GM19455 (cell line): ENCODE results near the gene CHI3L1.

Source experiments
- ATAC-seq: cut with Tn5 transposase; IDR thresholded peaks from one replicate; pipeline ENCODE4 v1.9.1; 2021; ENCODE audit not compliant: unreplicated experiment

Gene CHI3L1

DNA sequence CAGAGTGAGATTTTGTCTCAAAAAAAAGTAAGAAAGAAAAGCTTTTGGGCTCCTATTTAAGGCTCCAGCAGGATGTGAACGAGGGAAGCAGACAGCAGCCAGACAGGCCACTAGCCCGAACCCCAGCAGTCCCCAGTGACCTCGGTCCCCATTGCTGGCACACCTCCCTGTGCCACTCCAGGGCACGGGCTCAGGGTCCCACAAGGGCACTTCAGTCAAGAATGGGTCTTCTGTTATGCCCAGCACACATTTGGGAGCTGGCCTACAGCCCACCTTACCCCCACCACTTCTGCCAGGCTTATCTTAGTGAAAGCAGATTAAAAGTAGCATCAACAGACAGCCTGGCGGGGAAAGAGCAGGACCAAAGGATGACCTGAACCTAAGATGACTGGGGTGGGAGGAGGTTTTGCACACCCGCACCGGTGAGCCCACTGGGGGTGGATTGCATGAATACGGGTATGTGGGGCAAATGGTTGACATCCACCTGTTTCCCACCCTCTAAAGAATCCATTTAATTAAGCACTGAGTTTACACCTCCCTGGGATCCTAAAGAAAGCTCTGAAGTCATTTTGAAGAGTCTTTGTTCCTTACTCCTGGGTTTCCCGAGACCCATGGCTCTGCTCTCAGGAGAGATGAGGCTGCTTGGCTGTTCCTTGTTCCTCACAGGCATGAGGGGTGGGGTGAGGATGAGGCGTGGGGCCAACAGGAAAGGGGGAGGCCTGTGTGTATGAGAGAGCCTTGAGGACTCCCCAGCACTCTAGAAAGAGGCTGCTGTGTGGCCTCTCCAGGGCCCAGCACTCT, 4.7 kb downstream of the CHI3L1 start:
- ATAC-seq: no peak

DNA sequence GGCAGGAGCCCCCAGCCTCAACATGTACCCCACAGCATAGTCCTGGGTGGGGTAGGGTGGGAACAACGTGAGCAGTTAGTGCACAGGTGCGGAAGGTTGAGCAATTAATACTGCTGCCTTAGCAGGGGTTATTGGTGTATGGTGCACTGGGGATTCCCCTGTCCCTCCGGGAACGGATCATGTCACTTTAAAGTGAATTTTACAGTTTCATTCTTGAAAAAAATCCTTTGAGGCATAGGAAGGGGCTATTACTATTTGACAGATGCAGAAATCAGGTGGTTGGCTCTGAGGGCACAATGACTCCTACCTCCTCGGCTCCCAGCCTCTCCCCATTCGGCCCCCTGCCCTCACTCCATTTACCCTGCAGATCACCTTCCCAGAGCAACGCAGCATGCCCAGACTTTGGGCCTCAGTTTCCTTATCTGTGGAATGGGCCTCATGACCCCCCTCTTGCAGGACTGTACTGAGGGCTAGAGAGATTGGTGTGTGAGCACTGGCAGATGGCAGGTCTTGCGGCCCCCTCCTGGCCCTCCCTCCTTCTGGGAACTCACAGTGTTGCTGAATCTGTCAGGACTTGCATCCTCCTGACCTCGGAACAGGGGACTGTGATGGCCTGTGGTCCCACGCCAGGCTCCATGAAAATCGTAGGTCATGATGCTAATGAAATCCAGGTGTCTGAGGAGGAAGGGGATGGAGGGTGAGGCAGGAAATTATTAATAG, 5.7 kb downstream of the CHI3L1 start:
- no peak for ATAC-seq

DNA sequence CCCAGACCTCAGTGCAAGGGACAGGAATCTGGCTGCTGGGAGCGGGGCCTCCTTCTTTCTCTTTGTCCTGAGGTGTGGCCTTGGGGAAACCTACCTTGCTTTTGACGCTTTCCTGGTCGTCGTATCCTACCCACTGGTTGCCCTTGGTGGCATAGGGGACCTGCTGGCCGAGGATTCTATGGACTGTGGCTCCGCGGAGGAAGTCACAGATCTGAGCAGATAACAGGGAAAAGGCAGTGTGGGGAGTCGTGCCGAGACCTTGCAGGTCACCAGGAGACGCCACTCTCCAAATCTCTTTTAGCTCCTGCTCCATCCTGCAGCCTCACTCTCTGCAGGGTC, 6.9 kb downstream of the CHI3L1 start:
- no peak for ATAC-seq

DNA sequence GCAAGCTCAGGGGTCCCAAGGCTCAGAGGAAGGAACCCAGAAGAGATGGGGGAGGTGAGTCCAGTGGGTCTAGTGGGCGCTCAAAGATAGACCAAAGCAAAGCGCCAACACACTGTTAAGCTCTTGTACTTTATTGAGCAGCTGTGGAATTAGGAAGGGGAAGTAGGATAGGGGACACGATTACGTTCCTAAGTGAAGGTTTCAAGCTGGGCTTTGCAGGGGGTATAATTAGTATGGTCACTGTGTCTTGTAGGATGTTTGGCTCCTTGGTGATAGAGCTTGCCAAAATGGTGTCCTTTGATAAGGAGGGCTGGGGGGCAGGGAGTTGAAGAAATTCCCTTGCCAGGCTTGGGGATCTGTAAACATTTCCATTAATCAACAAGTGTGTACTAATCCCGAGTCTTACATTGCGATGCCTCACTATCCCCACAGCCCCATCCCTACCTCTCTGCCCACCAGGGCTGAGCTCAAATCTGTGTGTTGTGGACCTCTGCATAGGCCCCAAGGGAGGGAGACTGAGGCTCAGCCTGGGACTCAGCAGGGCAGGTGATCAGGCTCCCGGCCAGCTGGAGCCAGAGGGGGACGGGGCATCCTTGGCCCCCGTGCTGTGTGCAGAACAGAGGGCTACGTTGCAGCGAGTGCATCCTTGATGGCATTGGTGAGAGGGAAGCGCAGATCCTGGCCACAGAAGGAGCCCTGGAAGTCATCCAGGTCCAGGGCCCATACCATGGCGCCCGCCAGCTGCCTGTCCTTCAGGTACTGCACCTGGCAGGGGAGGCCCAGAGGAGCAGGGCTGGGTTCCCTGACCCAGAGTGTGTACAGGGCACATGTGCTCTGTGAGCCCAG, 7.5 kb downstream of the CHI3L1 start:
- no peak for ATAC-seq

DNA sequence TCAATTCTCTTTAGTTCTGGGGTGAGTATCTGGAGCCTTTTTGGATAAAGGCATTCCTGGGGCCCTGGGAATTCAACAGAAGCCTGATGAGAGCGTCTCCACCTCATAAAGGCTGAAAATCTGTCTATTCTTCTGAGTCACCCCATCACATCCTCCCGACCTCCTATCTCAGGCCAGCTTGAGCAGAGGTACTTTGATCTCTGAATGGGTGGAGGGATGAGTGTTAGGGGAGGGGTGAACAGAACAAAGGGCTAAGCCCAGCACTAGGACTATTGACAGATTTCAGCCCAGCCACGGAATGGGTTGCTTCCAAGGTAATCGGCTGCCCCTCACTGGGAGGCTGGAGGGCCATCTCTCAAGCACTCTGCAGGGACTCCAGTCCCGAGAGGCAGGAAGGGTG, 8.4 kb downstream of the CHI3L1 start:
- no peak for ATAC-seq

DNA sequence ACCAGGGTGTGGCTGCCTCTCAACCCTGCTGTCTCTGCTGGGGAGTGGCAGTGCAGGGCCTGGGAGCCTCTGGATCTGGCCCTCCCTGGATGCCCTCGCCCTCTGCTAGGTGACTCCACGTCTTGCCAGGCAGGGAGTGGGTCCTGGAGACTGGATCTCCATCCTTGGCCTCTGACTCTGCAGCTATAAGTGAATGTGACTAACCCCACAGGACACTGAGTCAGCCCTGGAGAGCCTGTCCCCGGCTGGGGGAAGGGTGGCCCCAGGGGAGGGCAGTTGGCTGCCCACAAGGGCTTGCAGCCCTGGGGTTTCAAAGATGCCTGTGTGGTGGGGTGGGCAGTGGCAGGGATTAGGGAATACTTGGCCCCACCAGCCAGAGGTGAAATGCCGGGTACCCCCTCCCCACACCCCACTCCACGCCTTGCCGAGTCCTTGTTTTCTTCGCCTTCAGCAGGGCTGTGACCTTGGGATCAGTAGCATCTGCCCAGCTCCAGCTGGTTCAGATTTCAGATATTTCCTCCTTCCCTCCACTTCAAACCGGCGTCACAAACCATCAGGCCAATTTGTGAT, 8.9 kb downstream of the CHI3L1 start:
- no peak for ATAC-seq

DNA sequence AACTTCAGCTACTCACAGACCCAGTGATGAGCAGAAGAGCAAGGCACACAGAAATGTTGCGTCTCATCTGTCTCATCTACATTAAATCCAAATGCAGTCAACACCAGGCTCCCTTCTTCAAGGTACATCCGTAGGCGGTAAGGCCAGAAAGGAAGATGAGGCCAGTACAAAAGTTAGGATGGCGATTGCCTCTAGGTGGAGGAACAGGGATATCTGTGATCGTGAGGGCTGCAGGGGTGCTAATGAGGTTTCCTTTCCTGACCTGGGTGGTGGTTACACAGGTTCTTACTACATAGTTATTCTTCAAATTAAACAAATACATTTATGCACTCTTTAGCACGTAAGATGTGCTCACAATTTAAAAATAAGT, 9.5 kb downstream of the CHI3L1 start:
- no peak for ATAC-seq

DNA sequence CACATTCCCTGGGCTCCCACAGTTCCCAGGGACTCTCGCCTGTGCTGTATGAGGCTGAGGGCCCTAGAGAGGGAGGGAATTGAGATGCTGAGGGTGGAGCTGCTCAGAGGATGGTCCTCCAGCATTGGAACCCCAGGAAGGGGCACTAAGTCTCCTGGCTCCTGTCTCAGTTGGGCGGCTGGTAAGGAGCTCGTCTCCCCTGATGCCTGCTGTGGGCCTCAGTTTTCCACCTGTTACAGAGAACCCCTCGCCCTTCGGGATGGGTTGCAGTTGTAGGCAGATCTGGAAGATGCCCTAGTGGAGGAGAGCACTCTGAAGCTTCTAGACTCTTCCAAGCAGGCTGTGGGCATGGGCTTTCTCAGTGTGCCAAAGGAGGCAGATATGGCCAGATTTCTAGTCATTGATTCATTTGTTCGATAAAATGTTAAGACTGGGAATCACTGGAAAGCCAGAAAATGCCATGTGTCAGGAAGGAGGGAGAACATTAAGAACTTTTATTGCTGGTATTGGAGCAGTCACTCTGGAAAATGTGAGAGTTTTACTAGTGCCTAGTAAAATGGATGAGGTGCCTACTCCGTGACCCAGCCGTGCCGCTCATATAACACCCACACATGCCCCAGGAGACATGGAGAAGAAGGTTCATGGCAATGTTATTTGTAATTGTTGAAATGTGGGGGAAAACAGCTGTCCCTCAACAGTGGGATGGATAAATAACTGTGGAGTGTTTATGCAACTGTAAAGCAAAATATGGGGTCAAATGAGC, 10.1 kb downstream of the CHI3L1 start:
- no peak for ATAC-seq

DNA sequence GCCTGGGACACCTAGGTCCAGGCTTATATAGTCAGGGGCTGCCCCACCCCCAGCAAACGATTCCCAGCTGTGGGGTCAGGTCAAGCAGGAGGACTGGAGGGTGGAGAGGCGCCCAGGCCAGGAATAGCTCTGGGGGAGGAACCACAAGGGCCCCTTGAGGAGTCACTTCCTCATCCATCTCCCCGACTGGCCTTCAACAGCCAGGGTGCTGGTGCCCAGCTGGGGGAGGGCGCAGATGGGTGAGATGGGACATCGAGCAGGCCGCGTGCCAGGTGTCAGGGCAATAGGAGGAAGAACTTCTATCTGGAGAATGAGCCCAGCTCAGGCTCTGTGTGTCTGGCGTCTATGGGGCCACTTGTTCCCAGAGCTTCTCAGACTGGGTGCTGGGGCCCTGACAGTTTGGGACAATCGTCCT, 10.7 kb downstream of the CHI3L1 start:
- no peak for ATAC-seq

DNA sequence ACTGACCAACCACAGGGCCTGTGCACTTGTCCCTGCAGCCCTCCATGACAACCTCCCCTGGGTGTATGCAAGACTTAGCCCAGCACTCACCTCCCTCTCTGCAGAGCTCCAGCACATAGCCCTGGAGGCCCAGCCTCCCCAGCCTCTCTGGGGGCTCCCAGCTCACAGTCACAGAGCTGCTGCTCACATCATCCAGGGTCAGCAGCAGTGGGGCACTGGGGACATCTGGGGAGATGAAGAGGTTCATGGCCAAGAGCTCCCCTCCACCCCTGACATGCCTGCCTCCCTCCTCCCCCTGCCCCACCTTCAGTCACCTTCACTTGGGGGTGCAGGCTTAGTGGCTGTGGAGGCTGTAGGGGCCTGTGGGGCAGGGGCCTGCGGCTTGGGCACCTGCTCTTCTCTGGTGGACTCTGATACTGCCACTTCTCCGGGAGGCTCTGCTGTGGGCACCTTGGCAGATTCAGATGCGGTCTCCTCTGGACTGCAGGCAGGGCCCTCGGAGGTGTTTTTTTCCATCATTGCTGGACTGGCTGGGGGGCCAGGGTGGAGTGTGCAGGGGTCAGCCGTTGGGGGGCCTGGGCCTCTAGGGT, 11.2 kb downstream of the CHI3L1 start, which contains the start of gene MYBPH:
Gene MYBPH, minus strand, starts transcription at position 590 of the 590 bp plus-strand sequence. Its CDS starts 71 bp downstream, at position 519.
- no peak for ATAC-seq

DNA sequence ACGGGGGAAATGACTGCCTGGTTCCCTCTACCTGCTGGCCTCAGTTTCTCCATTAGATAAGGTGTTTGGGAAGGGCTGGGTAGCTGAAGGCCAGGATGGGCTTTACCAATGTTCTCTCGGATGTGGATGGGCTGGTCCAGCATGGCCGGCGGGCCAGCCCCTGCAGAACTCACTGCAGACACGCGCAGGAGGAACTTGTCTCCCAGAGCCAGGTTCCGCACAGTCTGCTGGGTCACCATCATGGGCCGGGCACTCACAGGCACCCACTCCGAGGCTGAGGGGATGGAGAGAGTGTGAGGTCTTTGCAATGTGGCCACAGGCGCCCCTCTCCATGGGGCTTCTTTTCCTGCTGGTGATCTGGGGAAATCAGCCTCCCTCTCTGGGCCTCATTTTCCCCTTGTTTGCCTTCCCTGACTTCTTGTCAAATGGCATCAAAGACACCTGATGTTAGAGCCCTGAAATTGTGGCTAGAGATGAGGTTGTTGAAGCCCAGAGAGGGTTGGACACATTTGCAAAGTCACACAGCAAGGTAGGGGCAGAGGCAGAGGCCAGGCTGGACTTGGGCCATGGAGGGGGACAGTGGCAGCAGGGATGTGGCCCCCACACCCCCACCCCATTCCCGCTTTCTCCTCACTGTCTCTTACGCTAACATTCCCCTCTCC, 12.0 kb downstream of the CHI3L1 start:
- no peak for ATAC-seq

DNA sequence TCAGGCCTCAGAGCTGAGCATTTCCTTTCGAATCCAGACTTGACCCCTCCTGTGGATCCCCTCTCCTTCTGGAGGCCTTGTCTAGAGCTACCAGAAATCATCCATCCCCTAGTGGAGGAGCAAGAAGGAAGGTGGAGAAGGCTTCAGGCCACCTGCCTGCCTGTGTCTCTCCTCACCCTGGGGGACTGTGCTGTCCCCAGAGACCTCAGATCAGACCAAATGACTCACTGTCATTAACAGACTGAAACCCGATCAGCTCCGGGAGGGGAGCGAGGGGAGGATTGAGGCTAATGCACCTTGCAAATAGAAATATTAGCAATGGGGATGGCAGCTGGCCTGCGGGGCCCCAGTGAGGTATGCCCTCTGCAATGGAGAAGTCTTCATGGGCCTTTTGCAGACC, 12.9 kb downstream of the CHI3L1 start:
- ATAC-seq: peak; percentile 61

DNA sequence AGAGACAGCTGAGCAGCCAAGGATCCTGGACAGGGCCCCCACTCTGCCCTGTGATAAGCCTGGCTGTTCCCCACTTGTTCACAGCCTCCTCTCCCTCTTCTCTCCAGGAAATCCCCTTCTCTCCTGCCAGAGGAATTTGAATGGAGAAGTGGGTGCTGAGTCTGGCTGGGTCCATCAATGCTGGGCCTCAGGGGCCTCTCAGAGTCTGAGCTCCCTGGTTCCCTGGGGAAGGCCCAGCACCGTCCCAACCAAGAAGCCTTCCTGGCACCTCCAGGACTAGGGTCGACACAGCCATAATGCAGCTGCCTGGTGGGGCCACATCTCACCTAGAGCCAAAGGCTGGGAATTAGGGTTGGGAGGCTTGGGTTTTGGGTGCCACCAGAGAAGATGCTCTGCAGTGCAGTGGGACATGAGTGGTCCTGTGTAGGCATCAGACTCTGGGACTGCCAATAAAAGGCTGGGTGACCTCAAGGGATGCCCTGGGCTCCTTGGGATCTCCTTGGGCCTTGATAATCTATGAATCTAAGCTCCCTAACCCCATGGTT, 13.4 kb downstream of the CHI3L1 start:
- ATAC-seq: no peak

DNA sequence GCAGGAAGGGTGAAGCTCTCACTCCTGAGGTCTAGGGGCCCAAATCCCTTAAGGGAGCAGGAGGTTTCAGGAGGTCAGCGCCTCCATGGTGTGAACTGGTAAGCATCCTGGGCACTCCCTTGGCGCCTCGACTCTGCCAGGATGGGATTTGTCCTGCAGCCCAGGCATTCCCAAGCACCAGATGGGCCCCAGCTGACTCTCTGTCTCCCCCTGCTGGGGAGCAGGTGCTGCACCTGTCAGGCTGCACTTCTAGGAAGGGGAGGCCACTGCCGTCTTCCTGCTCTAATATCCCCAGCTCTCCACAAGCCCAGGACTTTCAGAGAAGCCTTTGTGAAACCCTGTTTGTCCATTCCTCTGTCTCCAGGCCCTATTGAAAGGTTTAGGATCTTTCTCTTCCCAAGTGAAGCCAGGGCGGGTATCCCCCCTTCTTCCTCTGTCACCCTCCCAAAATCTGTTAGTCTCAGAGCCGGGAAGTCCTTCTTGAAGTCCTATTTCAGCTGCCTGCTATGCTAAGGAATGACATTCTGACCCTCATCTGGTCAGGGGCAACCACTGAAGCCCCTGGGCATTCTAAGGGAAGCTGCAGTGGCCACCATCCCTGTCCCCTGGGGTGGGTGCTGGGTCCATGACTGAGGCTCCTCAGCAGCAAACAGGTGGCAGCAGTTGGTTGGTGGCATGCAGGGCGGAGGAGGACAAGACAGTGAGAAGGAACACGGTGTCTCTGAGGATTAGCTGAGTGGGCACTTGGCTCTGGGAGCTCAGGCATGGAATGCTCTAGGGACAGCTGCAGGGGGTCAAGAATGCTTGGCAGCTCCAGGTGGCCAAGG, 14.1 kb downstream of the CHI3L1 start:
- no peak for ATAC-seq

DNA sequence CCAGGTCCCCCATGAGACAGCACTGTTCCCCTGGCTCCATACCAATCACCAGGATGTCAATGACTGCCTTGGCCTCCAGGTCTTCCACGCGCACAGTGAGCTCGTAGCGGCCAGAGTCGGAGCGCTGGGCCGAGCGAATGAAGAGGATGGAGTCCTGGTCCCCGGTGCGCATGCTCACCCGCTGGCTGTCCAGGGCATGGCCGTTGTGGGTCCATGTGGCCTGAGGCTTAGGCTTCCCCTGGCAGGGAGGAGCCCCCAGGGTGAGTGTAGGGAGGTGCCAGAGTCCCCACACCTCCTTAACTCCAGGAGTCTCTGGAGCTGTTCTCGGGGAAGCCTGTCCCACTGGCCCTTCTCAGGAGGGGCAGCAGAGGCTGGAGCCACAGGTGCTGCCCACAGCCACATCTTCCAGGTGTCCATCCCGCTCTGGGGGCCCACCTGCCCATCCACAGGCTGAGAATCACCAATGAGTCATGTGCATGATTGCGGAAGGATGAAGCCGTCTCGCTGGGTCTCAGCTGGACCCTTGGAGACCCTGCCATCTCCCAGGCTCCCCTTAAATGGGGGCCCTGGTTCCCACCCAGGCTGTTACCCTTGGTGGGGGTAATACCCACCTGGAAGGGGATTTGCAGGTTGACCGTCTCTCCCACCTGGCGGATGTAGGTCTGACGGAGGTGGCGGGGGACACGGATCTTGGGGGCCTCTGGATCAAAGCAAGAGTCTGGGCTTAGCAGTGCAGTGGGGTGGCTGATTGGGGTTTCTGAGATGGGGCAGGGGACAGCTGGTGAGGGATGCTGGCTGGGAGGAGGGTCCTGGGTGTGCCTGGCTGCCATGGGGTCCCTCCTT, 14.9 kb downstream of the CHI3L1 start:
- no peak for ATAC-seq

DNA sequence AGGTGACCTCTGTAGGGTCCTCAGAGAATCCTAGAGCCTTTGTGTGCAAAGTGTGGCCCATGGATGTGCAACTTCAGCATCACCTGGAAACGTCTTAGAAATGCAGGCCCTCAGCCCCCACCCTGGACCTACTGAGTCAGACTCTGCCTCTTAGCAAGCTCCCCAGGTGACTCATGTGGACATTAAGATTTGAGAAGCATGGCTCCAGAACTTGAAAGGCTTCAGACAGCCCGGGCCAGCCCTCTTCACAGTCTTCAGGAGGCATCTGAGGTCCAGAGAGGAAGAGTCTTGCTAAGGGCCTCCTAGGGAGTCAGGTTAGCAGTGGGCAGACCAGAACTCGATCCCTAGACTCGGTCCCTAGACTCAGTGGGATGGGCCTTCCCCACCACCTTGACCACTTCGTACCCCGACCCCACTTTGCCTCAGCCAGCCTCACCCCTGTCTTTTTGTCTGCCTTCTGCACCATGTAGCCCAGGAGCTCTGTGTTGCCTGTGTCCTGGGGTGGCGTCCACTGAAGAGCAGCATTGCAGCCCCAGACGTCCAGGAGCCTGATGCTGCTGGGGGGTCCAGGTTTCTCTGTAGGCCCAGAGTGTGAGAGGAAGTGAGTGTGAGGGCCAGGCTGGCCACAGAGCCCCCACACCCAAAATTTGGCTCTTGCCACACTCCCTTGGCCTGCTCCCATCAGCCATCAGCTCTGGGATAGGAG, 15.7 kb downstream of the CHI3L1 start:
- ATAC-seq: no peak
